HepG2 (cell line): ENCODE data around the gene LRFN2. TPM values are rescaled to one million over a fixed set of nuclear protein-coding genes. Genes with fewer than 3 reads are reported as not detected.

Source experiments
- ATAC-seq: fragments of 200-7000 bp; cut with Tn5 transposase; 3 replicates; pipeline ENCODE4 v1.9.1; 2020; ENCODE audit warnings: mild to moderate bottlenecking, moderate library complexity
- BruUV-seq: library from RNA; stranded (reverse); fragments of 400-500 nt; replicated peaks from 2 replicates; lab custom pipeline; 2021; lab: Mats Ljungman, UMichigan
- CTCF ChIA-PET: fragments of 300-600 bp; formaldehyde crosslinking; extraction: SDS; loops from one replicate; lab custom pipeline; 2021; ENCODE audit warnings: low total read pairs, inconsistent platforms, low intra/inter-chr PET ratio; lab: Yijun Ruan, JAX
- POLR2A ChIA-PET: fragments of 350-600 bp; sonication (Branson Sonifier 250); formaldehyde crosslinking; loops from one replicate; lab custom pipeline; 2020; ENCODE audit warnings: antibody characterized with exemption, inconsistent platforms; lab: Yijun Ruan, JAX
- DNase-seq: peaks from one replicate; pipeline ENCODE4 v3.0.0-alpha.2; 2015; ENCODE audit warnings: low spot score
- FAIRE-seq: peaks from 3 replicates; lab custom pipeline; 2011; peaks lifted over from hg19 to GRCh38; lab: Jason Lieb, UNC
- H2AFZ ChIP-seq: one replicate; pipeline ENCODE4 v1.6.1; 2011; ENCODE audit warnings: low read length, inconsistent platforms
- H3K27ac ChIP-seq: fragments of 300-600 bp; 3 replicates; pipeline ENCODE4 v1.8.0; 2011; ENCODE audit warnings: mixed run types, mild to moderate bottlenecking, mixed read lengths, low read length, inconsistent platforms; ENCODE audit not compliant: insufficient read depth; ENCODE audit errors: extremely low read length
- H3K27me3 ChIP-seq, 2 experiments: fragments of 200-600 bp in 1 of 2; 2 replicates in 1 of 2; 3 replicates in 1 of 2; pipeline versions ENCODE4 v1.6.0 to v1.8.0; 2011; ENCODE audit warnings: low read length in 2 of 2, mild to moderate bottlenecking in 2 of 2, moderate library complexity in 2 of 2, inconsistent platforms in 1 of 2; ENCODE audit not compliant: insufficient read depth in 2 of 2, control insufficient read depth in 1 of 2
- H3K36me3 ChIP-seq, 2 experiments: fragments of 200-600 bp in 1 of 2; replicated peaks in 1 of 2; 2 replicates in 1 of 2; 3 replicates in 1 of 2; pipeline versions ENCODE4 v1.5.1 to v1.8.0; 2011; ENCODE audit warnings: low read length in 2 of 2, inconsistent platforms in 1 of 2; ENCODE audit not compliant: insufficient read depth in 2 of 2, control insufficient read depth in 1 of 2
- H3K4me1 ChIP-seq: 2 replicates; pipeline ENCODE4 v1.5.1; 2012; ENCODE audit warnings: low read length, inconsistent platforms; ENCODE audit not compliant: insufficient read depth
- H3K4me2 ChIP-seq: 2 replicates; pipeline ENCODE4 v1.6.0; 2011; ENCODE audit warnings: low read depth, low read length, inconsistent platforms
- H3K4me3 ChIP-seq, 3 experiments: fragments of 200-600 bp in 1 of 3; sonication (generic), shearing (Covaris generic) in 1 of 3; replicated peaks in 1 of 3; 2 replicates each; pipeline ENCODE4 v1.5.1; 2011 to 2016; ENCODE audit warnings: low read length in 3 of 3, inconsistent platforms in 2 of 3, low read depth in 2 of 3, mild to moderate bottlenecking in 2 of 3, control low read depth in 1 of 3, mixed read lengths in 1 of 3; ENCODE audit not compliant: insufficient read depth in 1 of 3
- H3K79me2 ChIP-seq: one replicate; pipeline ENCODE4 v1.6.1; 2011; ENCODE audit warnings: low read length, inconsistent platforms; ENCODE audit not compliant: insufficient read depth
- H3K9ac ChIP-seq: 2 replicates; pipeline ENCODE4 v1.6.0; 2011; ENCODE audit warnings: mild to moderate bottlenecking, low read depth, low read length, inconsistent platforms; ENCODE audit not compliant: insufficient read depth
- H3K9me3 ChIP-seq: 2 replicates; pipeline ENCODE4 v1.5.1; 2012; ENCODE audit warnings: mild to moderate bottlenecking, low read length
- H4K20me1 ChIP-seq: 2 replicates; pipeline ENCODE4 v1.6.0; 2011; ENCODE audit warnings: inconsistent platforms, mild to moderate bottlenecking, low read length, moderate library complexity; ENCODE audit not compliant: insufficient read depth
- GATAD1 ChIP-seq: IDR thresholded peaks from 2 replicates; pipeline ENCODE4 v1.6.1; 2016; ENCODE audit warnings: missing genetic modification reagents, missing compliant biosample characterization
- HNRNPH1 ChIP-seq: fragments of 200-400 bp; formaldehyde crosslinking; optimal IDR thresholded peaks from 2 replicates; pipeline ENCODE3; 2017; ENCODE audit warnings: mild to moderate bottlenecking, low read depth, low read length
- HOXA7 ChIP-seq: sonication (generic); formaldehyde crosslinking; IDR thresholded peaks from 2 replicates; pipeline ENCODE4 v1.8.1; 2022; ENCODE audit warnings: mild to moderate bottlenecking, missing genetic modification reagents, moderate library complexity
- JARID2 ChIP-seq: sonication (generic); formaldehyde crosslinking; IDR thresholded peaks from 2 replicates; pipeline ENCODE4 v1.8.1; 2023; ENCODE audit warnings: missing genetic modification reagents, inconsistent platforms; ENCODE audit not compliant: insufficient replicate concordance
- MAFK ChIP-seq, 2 experiments: IDR thresholded peaks in 1 of 2; conservative IDR thresholded peaks in 1 of 2; 2 replicates each; pipeline ENCODE4 v1.6.1; 2011; ENCODE audit warnings: improper control_type of control experiment in 2 of 2, low read length in 2 of 2
- MED1 ChIP-seq: sonication (generic); formaldehyde crosslinking; IDR thresholded peaks from 2 replicates; pipeline ENCODE4 v1.4.0; 2020; ENCODE audit warnings: missing genetic modification reagents
- NCOA5 ChIP-seq: sonication (generic); formaldehyde crosslinking; IDR thresholded peaks from 2 replicates; pipeline ENCODE4 v1.4.0; 2020; ENCODE audit warnings: missing genetic modification reagents
- PTBP1 ChIP-seq: fragments of 200-400 bp; formaldehyde crosslinking; IDR thresholded peaks from 2 replicates; pipeline ENCODE4 v1.6.1; 2018; ENCODE audit warnings: low read length, low read depth; ENCODE audit not compliant: poor library complexity, severe bottlenecking
- RFXANK ChIP-seq: IDR thresholded peaks from 2 replicates; pipeline ENCODE4 v1.6.1; 2016
- RNF2 ChIP-seq: fragments of 450-650 bp; conservative IDR thresholded peaks from 2 replicates; pipeline ENCODE4 v1.6.1; 2016; ENCODE audit warnings: low read depth
- SP140L ChIP-seq: sonication (generic); formaldehyde crosslinking; IDR thresholded peaks from 2 replicates; pipeline ENCODE4 v1.4.0; 2020; ENCODE audit warnings: missing genetic modification reagents, borderline replicate concordance
- XBP1 ChIP-seq: sonication (generic); formaldehyde crosslinking; IDR thresholded peaks from 2 replicates; pipeline ENCODE4 v1.5.0; 2020; ENCODE audit warnings: missing genetic modification reagents
- ZNF17 ChIP-seq: sonication (generic); formaldehyde crosslinking; IDR thresholded peaks from 2 replicates; pipeline ENCODE4 v1.5.0; 2020; ENCODE audit warnings: mild to moderate bottlenecking, missing genetic modification reagents
- ZNF292 ChIP-seq: sonication (generic); formaldehyde crosslinking; IDR thresholded peaks from 2 replicates; pipeline ENCODE4 v1.8.1; 2022; ENCODE audit warnings: mild to moderate bottlenecking, low read depth, missing genetic modification reagents, borderline replicate concordance
- ZNF460 ChIP-seq: sonication (generic); formaldehyde crosslinking; IDR thresholded peaks from 2 replicates; pipeline ENCODE4 v1.5.1; 2020; ENCODE audit warnings: missing genetic modification reagents, mild to moderate bottlenecking, borderline replicate concordance
- WGBS: methylation state at CpG from one replicate; pipeline ENCODE4 v1.1.6; 2017; ENCODE audit warnings: low lambda C conversion rate; 5-methylcytosine and 5-hydroxymethylcytosine counted together
- in situ Hi-C: cut with HindIII; loops from 2 replicates; pipeline ENCODE4 v1.10.0; 2017; ENCODE audit warnings: low pct_unique_long_range_greater_than_20kb; ENCODE audit not compliant: extremely low pct_ligation_motif_present
- intact Hi-C: fragments of 100-400 bp; cut with micrococcal nuclease; formaldehyde crosslinking; loops from one replicate; pipeline ENCODE4 v1.10.0; 2022; ENCODE audit not compliant: unreplicated experiment
- polyA plus RNA-seq, 8 experiments: library from polyadenylated mRNA; depleted of rRNA in 3 of 8; stranded (reverse) in 7 of 8; unstranded in 1 of 8; fragments of >200 nt; fragmentation: Illumina TruSeq in 4 of 8; extraction: Trizol in 4 of 8; gene quantifications; 2 replicates each; pipeline versions ENCODE4 v1.2.1 to v1.2.3, GENCODE V29; 2011 to 2016; ENCODE audit warnings: low read depth in 4 of 8, missing spikeins in 1 of 8, mixed read lengths in 1 of 8; ENCODE audit not compliant: insufficient read depth in 1 of 8
- total RNA-seq, 5 experiments: library from RNA; depleted of rRNA; stranded (reverse); fragments of >200 nt; fragmentation: Illumina TruSeq; extraction: Trizol; gene quantifications; 2 replicates each; pipeline ENCODE4 v1.2.3, GENCODE V29; 2016; ENCODE audit warnings: low read depth in 1 of 5
- TF ChIP-seq, protein P1 (sequence below): sonication (generic); formaldehyde crosslinking; IDR thresholded peaks from 2 replicates; pipeline ENCODE4 v1.5.1; 2020; ENCODE audit warnings: missing genetic modification reagents, mild to moderate bottlenecking, borderline replicate concordance
- TF ChIP-seq, protein P2 (sequence below): sonication (generic); formaldehyde crosslinking; IDR thresholded peaks from 2 replicates; pipeline ENCODE4 v1.4.0; 2020; ENCODE audit warnings: missing genetic modification reagents
- TF ChIP-seq, protein P3 (sequence below): sonication (generic); formaldehyde crosslinking; IDR thresholded peaks from 2 replicates; pipeline ENCODE4 v1.8.0; 2022; ENCODE audit warnings: missing genetic modification reagents, mild to moderate bottlenecking, inconsistent platforms, borderline replicate concordance

The LRFN2 gene
- total and polyA plus RNA-seq, 2 of the 13 experiments (the other 11 are each of a cell fraction or from before 2014, with no cell fraction given) = not detected

DNA sequence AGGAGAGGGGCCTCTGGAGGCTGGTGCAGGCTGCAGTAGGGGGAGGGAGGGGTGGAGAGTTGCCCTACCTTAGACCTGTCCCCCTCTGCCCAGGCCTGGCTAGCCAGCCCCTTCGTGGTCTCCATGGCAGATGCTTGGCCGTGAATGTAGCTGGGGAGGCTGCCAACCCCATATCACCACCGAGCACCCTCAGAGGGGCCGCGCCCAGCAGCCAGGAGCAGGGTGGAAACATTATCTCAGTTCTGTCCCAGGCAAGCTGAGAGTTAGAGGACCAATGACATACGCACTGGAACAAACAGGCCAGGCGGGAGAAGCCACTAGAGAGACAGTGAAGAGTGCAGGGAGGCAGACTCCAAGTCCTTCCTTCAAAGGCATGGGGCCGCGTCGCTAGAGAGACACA lies 66.5 kb downstream of the LRFN2 start:
- intact Hi-C loops = no loop called here
- ATAC-seq (no peak), DNase-seq (no peak), FAIRE-seq (no peak)
- POLR2A ChIA-PET = no interaction called here
- Histone ChIP-seq H3K27ac (no peak overlapping the region), H3K9me3 (no peaks in the 10 kb centered on the region), H4K20me1 (no peaks in the 10 kb centered on the region), H3K4me3 (no peak overlapping the region), H3K79me2 (no peaks in the 10 kb centered on the region), H2AFZ (no peak overlapping the region), H3K27me3 (no peaks in the 10 kb centered on the region; a peak in 1 of 5 replicates), H3K9ac (no peak overlapping the region), H3K4me1 (no peaks in the 10 kb centered on the region), H3K36me3 (no peaks in the 10 kb centered on the region), H3K4me2 (no peak overlapping the region)
- no TSS peak for BruUV-seq
- in situ Hi-C loops = no loop called here
- WGBS = 3% methylated on average over 9 of the region's 10 CpGs
- TF ChIP-seq HNRNPH1 (no peak), PTBP1 (no peak), MAFK (conservative IDR thresholded peaks at IDR 0.05 in 1 of 2, IDR thresholded peaks at IDR 0.05 in 1 of 2; ENCODE audit: low read length in 2 of 2) (no peak), XBP1 (CRISPR knock-in tag) (no peak), HOXA7 (no peak), JARID2 (CRISPR knock-in tag) (no peak), RFXANK (CRISPR knock-in tag) (no peak)
- TF ChIP-seq, protein P1, sequence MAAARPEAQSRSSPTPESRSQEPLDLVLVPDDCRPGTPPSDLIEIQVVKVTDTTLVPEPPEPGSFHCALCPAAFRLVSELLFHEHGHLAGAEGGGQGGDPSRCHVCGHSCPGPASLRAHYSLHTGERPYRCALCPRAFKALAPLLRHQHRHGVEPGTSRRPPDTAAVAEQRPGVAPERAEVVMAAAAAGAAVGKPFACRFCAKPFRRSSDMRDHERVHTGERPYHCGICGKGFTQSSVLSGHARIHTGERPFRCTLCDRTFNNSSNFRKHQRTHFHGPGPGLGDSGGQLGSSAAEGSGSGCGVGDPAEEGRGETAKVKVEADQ (CRISPR knock-in tag) = no peak
- CTCF ChIA-PET = no interaction called here

- Histone ChIP-seq H3K9me3 (no peaks in the 10 kb centered on the region), H3K4me3 (no peak overlapping the region), H3K4me1 (no peaks in the 10 kb centered on the region), H3K36me3 (no peaks in the 10 kb centered on the region), H3K27ac (no peak overlapping the region), H4K20me1 (no peaks in the 10 kb centered on the region), H2AFZ (no peak overlapping the region), H3K27me3 (no peaks in the 10 kb centered on the region; a peak in 1 of 5 replicates), H3K4me2 (no peak overlapping the region), H3K79me2 (no peaks in the 10 kb centered on the region), H3K9ac (no peak overlapping the region)
- FAIRE-seq (no peak), DNase-seq (no peak), ATAC-seq (no peak)
- ChIA-PET CTCF (no interaction called here), POLR2A (no interaction called here)
- WGBS = 35% methylated on average over 5 of the region's 5 CpGs
- intact Hi-C loops = no loop called here
- in situ Hi-C loops = no loop called here
- BruUV-seq = no TSS peak
- no peak for TF ChIP-seq ZNF17 (CRISPR knock-in tag)
- TF ChIP-seq ZNF292 (CRISPR knock-in tag) = no peak
- TF ChIP-seq MED1 (CRISPR knock-in tag) = no peak
- TF ChIP-seq, protein P2, sequence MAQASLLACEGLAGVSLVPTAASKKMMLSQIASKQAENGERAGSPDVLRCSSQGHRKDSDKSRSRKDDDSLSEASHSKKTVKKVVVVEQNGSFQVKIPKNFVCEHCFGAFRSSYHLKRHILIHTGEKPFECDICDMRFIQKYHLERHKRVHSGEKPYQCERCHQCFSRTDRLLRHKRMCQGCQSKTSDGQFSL (CRISPR knock-in tag) = no peak
- TF ChIP-seq, protein P3, sequence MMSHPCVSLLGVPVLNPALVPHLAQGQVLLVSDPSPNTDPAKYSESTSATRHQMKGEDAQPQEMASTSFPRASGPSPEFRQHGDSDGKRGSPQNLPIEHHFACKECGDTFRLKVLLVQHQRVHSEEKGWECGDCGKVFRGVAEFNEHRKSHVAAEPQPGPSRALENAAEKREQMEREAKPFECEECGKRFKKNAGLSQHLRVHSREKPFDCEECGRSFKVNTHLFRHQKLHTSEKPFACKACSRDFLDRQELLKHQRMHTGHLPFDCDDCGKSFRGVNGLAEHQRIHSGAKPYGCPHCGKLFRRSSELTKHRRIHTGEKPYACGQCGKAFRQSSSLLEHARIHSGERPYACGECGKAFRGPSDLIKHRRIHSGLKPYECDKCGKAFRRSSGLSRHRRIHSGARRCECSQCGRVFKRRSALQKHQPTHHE = no peak
- no peak for TF ChIP-seq ZNF460
- no peak for TF ChIP-seq RNF2
- TF ChIP-seq GATAD1 (CRISPR knock-in tag) = no peak
- TF ChIP-seq NCOA5 (CRISPR knock-in tag) = no peak
- no peak for TF ChIP-seq SP140L (CRISPR knock-in tag)
Measured at GRCh38 chr6:40520084-40520483, 67.1 kb downstream of the LRFN2 start.
